SK-N-SH (cell line): ENCODE data around the gene MAP3K13.

Experiments
- JUND ChIP-seq: IDR thresholded peaks from 2 replicates; pipeline ENCODE4 v1.4.0; 2012
- NFIC ChIP-seq: IDR thresholded peaks from 2 replicates; pipeline ENCODE4 v1.4.0; 2012; ENCODE audit warnings: borderline replicate concordance
- RAD21 ChIP-seq: IDR thresholded peaks from 2 replicates; pipeline ENCODE4 v1.6.1; 2012; ENCODE audit warnings: mild to moderate bottlenecking, low read length
- SIN3A ChIP-seq: IDR thresholded peaks from 2 replicates; pipeline ENCODE4 v1.6.1; 2012; ENCODE audit warnings: low read depth, mild to moderate bottlenecking, low read length, moderate library complexity, borderline replicate concordance
- TAF1 ChIP-seq: IDR thresholded peaks from 2 replicates; pipeline ENCODE4 v1.6.1; 2012; ENCODE audit warnings: low read depth, mild to moderate bottlenecking, low read length, moderate library complexity, borderline replicate concordance
- TF ChIP-seq, protein P1 (sequence below): IDR thresholded peaks from 2 replicates; pipeline ENCODE4 v1.4.0; 2012; ENCODE audit warnings: low read depth
- TF ChIP-seq, protein P2 (sequence below): fragments of 200-600 bp; sonication (generic); IDR thresholded peaks from 2 replicates; pipeline ENCODE4 v1.6.1; 2017; ENCODE audit warnings: antibody characterized with exemption, mild to moderate bottlenecking, moderate library complexity

DNA sequence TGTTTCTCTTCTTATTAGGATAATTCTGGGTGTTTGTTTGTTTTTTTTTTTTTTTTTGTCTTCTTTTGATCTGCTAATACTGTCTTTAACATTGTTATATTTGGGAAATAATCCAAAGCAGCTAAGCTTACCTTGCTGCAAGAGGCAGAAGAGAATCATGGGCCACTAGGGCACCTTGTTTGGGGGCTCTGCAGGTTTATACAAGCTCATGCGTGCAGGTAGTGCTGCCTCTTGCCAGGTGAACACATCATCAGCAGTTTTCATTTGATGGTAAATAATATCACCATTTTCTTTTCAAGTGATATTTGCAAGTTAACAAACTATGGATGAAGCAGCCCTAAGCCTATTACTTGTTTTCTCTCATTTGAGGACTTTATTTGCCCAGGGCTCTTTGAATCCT, 37.9 kb downstream of the MAP3K13 start:
- TF ChIP-seq NFIC: no peak
- TF ChIP-seq TAF1: no peak
- TF ChIP-seq, protein P1, sequence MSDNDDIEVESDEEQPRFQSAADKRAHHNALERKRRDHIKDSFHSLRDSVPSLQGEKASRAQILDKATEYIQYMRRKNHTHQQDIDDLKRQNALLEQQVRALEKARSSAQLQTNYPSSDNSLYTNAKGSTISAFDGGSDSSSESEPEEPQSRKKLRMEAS: no peak
- TF ChIP-seq RAD21: no peak
- TF ChIP-seq, protein P2, sequence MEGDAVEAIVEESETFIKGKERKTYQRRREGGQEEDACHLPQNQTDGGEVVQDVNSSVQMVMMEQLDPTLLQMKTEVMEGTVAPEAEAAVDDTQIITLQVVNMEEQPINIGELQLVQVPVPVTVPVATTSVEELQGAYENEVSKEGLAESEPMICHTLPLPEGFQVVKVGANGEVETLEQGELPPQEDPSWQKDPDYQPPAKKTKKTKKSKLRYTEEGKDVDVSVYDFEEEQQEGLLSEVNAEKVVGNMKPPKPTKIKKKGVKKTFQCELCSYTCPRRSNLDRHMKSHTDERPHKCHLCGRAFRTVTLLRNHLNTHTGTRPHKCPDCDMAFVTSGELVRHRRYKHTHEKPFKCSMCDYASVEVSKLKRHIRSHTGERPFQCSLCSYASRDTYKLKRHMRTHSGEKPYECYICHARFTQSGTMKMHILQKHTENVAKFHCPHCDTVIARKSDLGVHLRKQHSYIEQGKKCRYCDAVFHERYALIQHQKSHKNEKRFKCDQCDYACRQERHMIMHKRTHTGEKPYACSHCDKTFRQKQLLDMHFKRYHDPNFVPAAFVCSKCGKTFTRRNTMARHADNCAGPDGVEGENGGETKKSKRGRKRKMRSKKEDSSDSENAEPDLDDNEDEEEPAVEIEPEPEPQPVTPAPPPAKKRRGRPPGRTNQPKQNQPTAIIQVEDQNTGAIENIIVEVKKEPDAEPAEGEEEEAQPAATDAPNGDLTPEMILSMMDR: no peak
- no peak for TF ChIP-seq SIN3A
- no peak for TF ChIP-seq JUND
